ENCODE results near the gene NAP1L4.
"Not testable (repeated sequence)": the region's sequence is repeated elsewhere in the genome, so short reads cannot be mapped to it uniquely, and the experiment has no call there.

Gene NAP1L4

DNA sequence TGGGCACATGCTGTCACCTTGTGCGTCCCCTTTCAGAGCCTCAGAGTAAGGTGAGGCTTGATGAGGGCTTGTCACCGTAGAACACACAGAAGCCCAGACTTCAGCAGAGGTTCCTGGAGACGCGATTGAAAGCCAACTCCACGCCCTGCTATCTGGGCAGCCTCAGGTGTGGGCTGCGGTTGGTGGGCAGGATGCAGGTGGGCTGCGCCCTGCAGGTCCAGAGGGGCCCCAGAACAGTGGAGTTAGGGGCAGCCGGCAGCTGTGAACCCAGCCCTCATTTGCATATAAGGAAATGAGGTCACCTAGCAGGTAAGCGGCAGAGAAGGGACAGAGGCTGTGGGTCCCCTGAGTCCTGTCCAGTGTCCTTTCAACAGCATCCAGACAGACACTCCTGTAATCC, 78.4 kb downstream of the NAP1L4 start:
- FAIRE-seq (no peak), DNase-seq (ENCODE audit: insufficient read length, low spot score) (no peak)

DNA sequence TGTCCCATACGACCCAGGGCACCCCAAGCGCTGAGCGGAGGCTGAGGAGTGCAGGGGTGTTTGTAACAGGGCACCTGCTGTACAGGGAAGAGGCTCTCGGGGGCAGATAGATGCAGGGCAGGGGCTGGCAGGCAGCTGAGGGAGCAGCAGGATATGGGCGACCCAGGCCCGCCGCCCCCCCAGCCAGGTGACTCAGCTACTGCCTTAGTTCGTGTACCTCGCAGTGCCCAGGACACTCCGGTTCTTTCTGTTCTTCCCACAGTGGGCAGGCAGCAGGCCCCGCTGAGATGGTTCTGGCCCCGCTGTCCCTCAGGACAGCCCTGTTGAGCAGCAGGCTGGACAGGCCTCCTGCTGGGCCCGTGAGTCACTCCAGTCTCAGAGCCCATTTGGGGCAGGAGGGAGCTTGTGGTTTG, 79.1 kb downstream of the NAP1L4 start:
- FAIRE-seq, result no peak
- no peak for DNase-seq (ENCODE audit: insufficient read length, low spot score)

DNA sequence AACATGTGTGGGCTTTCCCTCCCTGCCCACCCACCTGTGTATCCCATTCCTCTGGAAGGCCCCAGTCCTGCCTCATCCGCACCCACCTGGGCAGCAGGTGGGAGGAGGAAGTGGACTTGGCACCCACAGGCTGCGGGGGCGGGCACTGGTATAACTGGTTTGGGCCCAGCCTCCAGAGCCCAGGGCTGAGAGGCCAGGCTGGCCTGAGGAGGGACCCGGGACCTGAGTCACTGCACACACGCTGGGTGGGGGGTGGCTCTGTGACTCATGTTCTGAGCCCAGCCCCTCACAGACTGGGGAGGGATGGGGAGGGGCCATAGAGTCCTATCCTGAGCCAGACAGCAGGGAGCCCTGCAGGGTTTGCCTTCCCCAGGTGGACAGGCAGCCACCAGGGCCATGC, 79.6 kb downstream of the NAP1L4 start:
- DNase-seq (ENCODE audit: insufficient read length, low spot score) (no peak), FAIRE-seq (no peak)

DNA sequence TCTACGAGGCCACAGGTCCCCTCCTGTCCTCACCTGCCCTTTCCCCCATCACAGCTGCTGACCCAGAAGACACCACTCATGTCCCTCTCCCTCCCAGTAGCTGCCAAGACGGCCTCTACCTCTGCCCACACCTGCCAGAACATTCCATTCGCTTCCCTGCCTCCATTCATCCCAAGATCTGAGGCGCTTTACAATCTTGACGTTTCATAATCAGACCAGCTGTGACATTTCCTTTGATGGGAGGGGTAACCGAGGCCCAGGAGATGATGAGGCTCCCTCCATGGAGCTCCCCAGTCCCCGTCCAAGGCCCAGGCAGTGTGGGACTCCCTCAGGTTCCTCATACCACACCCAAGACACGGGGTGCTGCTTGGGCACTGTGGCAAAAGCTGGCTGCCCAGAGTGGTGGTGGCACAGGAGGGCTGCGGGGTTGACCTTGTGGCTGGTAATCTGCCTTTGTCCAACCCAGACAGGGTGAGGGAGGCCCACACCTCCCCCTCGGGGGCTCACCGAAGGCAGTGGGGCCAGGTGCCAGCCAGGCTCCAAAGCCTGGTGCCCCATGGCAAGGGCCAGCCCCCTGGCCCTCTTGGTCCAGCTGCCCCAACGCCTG, 80.2 kb downstream of the NAP1L4 start:
- DNase-seq (ENCODE audit: insufficient read length, low spot score) (no peak), FAIRE-seq (no peak)

DNA sequence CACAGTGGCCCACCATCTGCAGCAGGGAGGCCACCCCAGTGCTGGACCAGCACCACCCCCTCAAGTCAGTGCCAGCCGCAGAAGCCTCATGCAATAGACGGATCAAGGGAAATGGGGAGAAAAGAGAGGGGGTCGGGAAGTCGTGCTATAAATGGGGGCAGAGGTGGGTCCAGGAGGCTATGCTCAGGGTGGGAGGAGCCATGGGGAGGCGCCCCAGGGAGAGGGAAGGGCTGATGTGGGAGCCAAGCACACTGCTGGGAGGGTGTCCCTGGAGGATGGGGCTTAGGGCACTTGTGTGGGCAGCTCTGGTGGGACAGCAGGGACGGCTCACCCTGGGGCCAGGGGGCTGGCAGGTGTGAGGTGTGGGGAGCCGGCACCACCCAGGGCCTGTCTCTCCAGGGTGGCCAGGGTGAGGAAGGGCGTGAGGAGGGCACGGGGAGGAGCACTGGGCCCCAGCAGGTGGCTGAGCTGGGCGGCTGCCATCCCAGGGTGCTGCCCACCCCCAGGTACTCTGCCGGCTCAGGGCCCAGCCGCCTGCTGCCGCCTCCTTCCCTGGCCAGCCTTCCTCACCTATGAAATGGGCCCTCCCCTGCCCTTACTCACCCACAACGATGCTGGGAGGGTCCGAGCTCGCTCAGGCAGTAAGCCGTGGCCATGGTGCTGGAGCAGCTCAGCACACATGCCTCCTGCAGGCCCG, 80.9 kb downstream of the NAP1L4 start:
- no peak for DNase-seq (ENCODE audit: insufficient read length, low spot score)
- FAIRE-seq, result no peak

DNA sequence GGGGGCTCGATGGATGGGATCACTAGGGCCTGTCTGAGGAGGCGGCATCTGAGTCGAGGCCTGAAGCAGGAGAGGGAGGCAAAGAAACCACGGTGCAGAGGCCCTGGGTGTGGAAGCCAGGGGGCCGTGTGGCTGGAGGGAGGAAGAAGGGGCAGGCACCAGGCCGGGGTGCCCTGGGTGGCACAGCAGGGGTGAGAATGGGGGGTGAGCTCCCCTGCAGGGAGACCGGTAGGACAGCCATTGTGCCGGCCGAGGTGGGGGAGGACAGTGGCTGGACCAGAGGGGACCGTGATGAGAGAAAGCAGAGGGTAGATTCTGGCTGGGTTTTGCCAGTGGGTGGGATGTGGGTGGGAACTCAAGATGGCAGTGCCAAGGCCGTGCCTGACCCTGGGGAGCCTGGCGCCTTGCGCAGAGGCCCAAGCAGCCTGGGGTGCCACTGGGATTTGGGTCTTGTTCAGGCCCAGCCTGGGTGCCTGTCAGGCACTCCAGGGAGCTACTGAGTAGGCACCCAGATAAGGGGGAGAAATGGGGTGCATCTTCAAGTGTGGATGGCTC, 81.7 kb downstream of the NAP1L4 start:
- FAIRE-seq (no peak), DNase-seq (ENCODE audit: insufficient read length, low spot score) (no peak)

DNA sequence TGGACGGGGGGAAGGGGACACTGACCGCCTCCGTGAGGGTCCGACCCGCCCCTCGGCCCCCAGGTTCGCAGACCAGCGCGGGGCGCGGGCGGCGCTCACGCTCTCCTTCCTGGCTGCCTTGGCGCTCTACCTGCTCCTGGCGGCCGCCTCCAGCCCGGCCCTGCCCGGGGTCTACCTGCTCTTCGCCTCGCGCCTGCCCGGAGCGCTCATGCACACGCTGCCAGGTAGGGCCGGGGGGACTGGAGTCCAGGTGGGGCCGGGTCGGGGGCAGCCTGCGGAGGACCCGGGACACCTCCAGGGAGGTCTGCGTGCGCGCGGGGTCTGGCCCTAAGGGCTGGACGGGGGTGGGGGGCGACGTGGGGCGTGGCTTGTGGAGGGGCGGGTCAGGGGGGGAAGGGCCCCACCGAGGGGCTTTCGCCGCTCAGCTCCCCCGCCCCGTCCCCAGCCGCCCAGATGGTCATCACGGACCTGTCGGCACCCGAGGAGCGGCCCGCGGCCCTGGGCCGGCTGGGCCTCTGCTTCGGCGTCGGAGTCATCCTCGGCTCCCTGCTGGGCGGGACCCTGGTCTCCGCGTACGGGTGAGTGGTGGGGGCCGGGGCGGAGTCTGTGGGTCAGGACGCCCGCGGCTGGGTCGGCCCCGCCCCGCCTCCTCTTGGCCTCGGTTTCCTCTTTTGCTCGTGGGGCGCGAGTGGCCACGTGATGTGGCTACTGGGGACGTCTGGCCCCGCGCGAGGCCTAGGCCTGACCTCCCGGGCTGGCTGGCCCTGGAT, 82.8 kb downstream of the NAP1L4 start:
- DNase-seq (ENCODE audit: insufficient read length, low spot score) (no peak), FAIRE-seq (no peak)

DNA sequence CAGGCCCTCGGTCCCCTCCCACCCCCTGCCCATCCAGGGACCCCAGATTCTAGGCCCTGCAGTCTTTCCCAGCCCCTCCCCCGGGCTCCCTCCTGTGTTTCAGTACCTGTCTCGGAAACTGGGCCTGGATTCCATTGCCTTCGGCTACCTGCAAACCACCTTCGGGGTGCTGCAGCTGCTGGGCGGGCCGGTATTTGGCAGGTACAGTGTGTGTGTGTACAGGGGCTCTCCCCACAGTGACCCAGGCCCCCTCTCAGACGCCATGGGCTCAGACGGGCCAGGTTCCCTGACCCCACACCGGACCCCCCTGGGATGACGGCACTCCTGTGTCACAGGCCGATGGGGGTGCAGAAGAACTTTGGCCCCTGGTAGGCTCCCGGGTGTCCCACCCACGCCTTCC, 84.0 kb downstream of the NAP1L4 start:
- no peak for DNase-seq (ENCODE audit: insufficient read length, low spot score)
- no peak for FAIRE-seq

DNA sequence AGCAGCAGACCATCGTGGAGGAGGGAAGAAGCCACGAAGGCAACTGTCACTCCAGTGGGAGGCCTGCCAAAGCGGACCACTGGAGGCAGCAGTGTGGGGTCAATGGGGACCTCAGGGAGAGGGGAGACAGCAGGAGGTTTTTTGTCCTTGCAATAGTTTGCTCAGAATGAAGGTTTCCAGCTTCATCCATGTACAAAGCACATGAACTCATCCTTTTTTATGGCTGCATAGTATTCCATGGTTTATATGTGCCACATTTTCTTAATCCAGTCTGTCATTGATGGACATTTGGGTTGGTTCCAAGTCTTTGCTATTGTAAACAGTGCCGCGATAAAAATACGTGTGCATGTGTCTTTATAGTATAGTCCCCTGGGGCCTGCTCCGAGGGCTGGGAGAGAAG, 86.8 kb downstream of the NAP1L4 start:
- not testable (repeated sequence) for FAIRE-seq; DNase-seq (ENCODE audit: insufficient read length, low spot score)

DNA sequence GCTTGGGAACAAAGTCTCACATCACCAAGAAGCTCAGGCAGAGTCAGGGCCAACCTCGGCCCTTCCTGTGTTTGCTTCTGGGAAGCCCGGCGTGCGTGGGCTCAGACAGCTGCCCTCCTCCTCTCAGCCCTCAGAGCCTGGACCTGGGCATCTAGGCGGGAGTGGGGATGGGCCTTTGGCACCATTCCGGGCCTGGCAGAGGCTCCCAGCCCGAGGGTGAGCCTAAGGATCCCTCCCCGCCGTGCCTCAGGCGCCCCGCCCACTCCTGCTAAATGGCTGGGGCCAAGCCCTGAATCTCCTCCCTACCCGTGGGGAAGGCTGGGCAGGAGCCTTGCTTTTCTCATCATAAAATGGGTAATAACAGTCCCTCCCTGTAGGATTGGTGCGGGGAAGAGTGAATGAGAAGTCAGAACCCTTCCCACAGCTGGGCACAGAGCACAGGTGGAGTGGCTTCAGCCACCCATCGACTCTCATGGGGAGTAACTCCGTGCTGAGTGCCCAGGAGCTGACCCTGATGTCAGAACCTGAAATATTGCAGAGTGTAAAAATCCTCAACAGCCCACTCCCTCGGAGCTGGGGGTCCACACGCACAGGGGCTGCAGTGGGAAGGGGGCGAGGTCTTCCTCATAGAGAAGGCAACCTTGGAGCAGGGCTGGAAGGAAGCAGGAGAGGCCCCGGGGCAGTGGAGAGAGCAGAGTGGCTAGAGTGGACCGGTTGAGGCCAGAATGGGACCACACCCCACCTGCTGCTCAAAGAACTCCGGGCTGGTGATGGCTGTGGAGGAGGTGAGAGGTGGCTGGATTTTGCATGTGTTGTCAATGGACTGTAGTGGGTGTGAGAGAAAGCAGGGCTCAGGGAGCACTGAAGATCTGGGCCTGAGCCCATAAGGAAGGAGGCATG, 87.7 kb downstream of the NAP1L4 start:
- DNase-seq (ENCODE audit: insufficient read length, low spot score), result no peak
- no peak for FAIRE-seq

DNA sequence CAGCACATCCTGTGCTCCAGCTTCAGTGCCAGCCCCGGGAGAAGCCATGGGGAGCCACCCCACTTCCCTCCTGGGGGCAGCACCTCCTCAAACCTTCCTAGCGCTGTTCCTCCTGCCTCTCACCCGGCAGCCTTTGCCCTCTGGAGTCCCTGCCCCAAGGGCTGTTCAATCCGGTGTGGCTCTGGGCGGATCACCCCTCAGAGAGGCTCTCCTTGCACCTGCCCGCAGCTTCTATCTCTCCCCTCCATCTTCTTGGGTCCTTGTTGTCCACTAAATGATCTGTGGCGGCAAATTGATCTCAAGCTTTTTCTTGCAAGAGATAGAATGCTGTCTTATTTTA, 88.5 kb downstream of the NAP1L4 start:
- FAIRE-seq, result no peak
- DNase-seq (ENCODE audit: insufficient read length, low spot score), result no peak

DNA sequence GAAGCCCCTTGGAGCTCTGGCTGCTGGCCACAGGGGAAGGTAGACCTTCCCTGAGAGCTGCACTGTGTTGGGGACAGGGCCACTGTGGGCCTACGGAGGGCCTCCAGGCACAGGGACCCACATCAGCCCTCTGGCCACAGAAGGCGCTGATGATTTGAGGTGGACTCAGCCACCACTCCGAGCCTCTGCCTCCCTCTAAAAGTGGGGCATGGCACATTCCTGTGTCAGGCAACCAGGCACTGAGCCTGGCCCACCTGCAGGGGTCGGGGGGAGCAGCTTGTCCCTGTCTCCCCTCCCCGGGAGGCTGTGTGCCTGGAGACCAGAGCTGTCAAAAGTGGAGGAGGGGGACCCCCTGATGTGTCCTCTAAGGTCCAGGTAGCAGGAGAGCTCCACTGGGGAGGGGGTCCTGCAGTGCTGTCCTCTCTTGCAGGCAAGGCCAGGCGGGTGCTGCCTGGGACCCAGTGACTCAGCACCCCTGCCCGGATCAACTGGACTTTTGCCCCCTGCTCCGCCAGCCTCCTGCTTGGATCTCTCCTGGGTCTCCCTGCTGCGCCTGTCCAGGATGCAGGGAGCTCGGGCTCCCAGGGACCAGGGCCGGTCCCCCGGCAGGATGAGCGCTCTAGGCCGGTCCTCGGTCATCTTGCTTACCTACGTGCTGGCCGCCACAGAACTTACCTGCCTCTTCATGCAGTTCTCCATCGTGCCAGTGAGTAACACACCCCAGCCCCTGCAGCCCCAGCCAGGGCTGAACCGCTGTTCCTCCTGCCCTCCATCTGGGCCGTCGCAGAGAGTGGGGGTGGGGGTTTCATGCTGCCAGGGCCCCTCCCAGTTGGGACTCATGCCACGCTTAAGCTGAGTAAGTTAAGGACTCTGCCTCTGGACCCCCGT, 89.1 kb downstream of the NAP1L4 start:
- FAIRE-seq (no peak), DNase-seq (ENCODE audit: insufficient read length, low spot score) (no peak)

DNA sequence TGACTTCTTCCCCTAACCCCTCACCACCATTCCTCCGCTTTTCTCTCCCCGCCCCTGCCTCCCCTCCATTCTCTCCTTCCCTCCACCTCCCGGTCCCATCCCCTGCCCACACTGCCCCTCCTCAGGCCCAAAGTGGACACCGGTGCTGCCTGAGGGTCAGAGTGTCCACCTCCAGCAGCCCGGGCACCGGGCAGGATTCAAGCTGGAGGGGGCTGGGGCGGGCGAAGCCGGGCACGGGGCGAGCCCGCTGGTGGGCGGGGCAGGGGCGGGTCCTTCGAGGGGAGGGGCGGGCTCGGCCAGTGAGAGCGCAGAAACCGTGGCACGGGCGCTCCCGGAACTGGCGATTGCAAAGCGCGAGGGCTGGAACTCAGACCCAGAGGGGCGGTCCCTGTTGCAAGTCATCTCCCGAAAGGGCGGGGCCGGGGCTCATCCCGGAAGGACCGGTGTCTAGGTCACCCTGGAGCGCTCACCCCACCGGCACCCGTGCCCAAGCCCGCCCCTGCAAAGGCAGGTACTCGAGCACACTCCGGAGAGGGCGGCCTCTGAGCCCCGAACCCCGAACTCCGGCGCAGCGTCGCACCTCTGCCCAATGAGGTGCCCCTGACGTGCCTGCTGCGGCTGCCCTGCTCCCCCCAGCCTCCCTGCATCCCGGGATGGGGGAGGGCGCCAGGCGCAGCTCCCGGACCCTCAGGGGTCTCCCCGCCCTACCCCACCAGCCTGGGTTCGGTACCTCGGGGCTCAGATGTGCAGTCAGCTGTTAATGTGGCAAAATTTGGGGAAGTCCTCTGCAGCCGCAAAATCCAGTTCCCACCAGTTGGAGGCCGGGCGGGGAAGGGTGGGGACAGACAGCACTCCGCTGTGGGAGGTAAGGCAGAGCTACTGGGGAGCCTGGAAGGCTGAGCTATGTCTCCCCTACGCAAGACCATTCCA, 90.0 kb downstream of the NAP1L4 start:
- FAIRE-seq, result peak; percentile 90
- peak; percentile 99 for DNase-seq (ENCODE audit: insufficient read length, low spot score)

DNA sequence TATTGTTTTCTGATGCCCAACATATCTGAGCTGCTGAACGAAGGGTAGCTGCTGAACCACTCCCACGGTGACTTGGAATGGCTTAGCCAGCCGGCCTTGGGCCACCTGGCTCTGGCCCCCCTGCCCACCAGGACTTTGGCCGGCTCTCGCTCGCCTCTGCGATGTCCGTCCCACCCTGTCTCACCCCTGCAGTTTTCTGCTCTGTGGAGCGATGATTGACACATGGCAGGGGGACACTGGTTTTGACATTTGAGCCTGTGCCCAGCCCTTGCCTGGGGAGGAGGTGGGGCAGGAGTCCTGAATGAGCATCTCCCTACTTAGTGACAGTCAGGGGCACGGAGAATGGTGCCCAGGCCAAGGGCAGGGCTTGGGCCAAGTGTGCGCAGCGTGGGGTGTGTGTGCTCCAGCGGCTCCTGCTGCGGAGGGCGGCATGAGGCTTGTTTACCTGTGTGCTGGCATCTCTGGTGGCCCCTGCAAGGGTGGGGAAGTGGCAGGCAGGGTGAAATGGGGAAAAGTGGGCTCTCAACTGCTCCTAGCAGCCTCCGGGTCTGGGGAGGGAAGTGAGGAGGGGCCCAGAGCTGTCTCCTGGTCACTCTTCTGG, 90.8 kb downstream of the NAP1L4 start:
- DNase-seq (ENCODE audit: insufficient read length, low spot score) (no peak), FAIRE-seq (no peak)

DNA sequence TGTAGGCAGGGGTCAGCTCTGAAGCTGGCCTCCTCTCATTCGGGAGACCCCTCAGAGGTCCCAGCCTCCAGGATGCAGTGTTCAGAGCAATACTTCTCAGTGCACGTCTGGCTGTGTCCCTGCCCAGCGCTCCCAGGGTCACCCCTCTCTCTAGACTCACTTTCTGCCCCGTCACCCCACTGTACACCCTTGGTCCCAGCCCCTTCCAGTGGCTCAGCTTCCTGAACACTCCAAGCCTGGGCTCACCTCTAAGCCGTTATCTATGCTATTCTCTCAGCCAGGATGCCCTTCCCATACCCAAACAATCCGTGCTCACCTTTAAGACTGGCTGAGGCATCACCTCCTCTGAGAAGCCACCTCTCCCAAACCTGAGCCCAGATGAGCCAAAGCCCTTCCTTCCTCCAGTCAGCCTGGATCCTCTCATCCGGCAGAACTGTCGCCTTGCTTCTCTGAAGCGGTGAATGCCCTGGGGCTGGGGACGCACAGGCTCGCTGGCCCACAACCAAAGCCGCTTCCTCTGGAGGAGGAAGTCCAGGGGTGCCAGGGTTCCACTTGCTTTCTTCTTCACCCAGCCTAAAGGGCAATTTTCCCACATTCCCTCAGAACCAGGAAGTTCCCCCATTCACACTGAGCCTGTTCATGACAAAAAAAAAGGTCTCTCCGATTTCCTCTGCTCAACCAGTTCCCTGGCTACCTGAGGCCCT, 92.9 kb downstream of the NAP1L4 start:
- no peak for FAIRE-seq
- DNase-seq (ENCODE audit: insufficient read length, low spot score), result no peak

DNA sequence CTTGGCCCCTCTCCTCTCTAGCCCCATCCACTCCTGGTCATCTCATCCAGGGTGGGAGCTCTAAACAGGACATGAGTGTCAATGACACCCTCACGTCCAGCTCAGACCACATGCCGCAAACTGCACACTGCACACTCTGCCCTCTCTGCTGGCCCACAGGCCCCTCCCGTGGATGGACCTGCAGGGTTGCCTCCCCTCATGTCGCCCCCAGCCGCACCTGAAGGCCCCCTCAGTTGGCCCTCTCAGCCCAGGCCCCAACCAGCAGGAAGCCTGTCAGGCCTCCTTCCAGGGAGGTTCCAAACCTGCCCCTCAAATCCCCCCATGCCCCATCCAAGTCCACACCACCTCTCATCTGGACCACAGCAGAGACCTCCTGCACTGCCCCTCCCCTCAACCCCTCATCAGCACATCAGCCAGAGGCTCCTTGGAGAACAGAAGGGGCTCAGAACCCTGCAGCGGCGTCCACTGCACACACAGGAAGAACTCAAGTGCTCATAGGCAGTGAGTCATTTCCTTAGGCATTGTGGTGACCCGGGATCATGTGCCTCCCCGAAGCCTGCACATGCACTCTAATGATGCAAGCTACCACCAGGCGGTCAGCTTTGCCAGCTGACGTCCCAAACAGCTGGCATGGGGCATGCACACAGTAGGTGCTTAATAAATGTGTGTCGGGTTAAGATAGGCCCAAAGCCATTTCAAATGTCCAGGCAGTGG, 93.6 kb downstream of the NAP1L4 start:
- DNase-seq (ENCODE audit: insufficient read length, low spot score) (no peak), FAIRE-seq (peak; percentile 40)

DNA sequence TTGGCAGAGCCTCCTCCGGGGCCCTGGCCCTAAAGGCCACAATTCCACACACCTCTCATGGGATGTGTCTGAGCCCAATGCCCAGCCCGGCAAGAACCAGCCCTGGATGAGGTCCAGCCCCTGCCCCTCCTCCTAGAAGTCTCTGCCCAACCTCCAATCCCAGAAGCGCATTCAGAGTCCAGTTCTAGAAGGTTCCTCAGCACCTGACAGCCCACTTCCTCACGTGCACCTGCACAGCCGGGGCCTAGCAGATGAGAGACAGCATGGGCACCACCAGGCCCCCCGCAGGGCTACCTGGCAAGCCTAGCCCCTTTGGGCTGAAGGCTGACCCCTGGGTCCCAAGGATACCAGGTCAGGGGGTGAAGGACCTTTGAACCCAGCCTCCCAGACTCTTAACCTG, 95.1 kb downstream of the NAP1L4 start:
- FAIRE-seq (no peak), DNase-seq (ENCODE audit: insufficient read length, low spot score) (no peak)

All from GM19239 (cell line).